GM11168 (cell line): Measurements from ENCODE around the gene KDM1A.

Source experiments
- in situ Hi-C: fragments of 300-500 bp; cut with MboI; formaldehyde crosslinking; loops from one replicate; pipeline ENCODE4 v1.12.0; 2022; ENCODE audit warnings: low sequenced_read_pairs; ENCODE audit not compliant: unreplicated experiment

The KDM1A gene

GRCh38 chr1:23062271-23062670 lies 43.0 kb downstream of the KDM1A start:
- in situ Hi-C loops, result no loop called here

- in situ Hi-C loops, result no loop called here
Measured at GRCh38 chr1:23065385-23065784, 46.1 kb downstream of the KDM1A start.

- in situ Hi-C loops, result no loop called here
Measured at GRCh38 chr1:23066075-23066474, 46.8 kb downstream of the KDM1A start.

GRCh38 chr1:23069149-23069548 lies 49.9 kb downstream of the KDM1A start:
- in situ Hi-C loops, result no loop called here

- in situ Hi-C loops, result loop anchor here (5.0 kb wide), 1 partner anchor 92 kb away; no protein-coding TSS in a partner anchor
Measured at GRCh38 chr1:23069675-23070074, 50.4 kb downstream of the KDM1A start.

GRCh38 chr1:23074012-23074411 lies 54.7 kb downstream of the KDM1A start:
- in situ Hi-C loops, result loop anchor here (5.0 kb wide), 1 partner anchor 97 kb away; no protein-coding TSS in a partner anchor

- in situ Hi-C loops, result no loop called here
Measured at GRCh38 chr1:23079025-23079424, 59.8 kb downstream of the KDM1A start.

GRCh38 chr1:23080885-23081284 lies 61.6 kb downstream of the KDM1A start:
- in situ Hi-C loops, result no loop called here

GRCh38 chr1:23081376-23081775 lies 62.1 kb downstream of the KDM1A start:
- in situ Hi-C loops, result no loop called here

GRCh38 chr1:23083714-23084480 lies 64.6 kb downstream of the KDM1A start:
- in situ Hi-C loops, result no loop called here

- in situ Hi-C loops, result no loop called here
Measured at GRCh38 chr1:23084880-23085279, 65.6 kb downstream of the KDM1A start.

GRCh38 chr1:23085696-23086095 lies 66.4 kb downstream of the KDM1A start:
- in situ Hi-C loops, result no loop called here

- in situ Hi-C loops, result no loop called here
Measured at GRCh38 chr1:23088027-23088426, 68.8 kb downstream of the KDM1A start.

- in situ Hi-C loops, result no loop called here
Measured at GRCh38 chr1:23090056-23090455, 70.8 kb downstream of the KDM1A start.

GRCh38 chr1:23091545-23091944 lies 72.3 kb downstream of the KDM1A start:
- in situ Hi-C loops, result no loop called here

GRCh38 chr1:23092447-23092846 lies 73.2 kb downstream of the KDM1A start:
- in situ Hi-C loops, result no loop called here

- in situ Hi-C loops, result no loop called here
Measured at GRCh38 chr1:23097316-23097715, 78.0 kb downstream of the KDM1A start.

- in situ Hi-C loops, result no loop called here
Measured at GRCh38 chr1:23098463-23099170, 79.3 kb downstream of the KDM1A start.

GRCh38 chr1:23099171-23099536 lies 79.9 kb downstream of the KDM1A start:
- in situ Hi-C loops, result no loop called here

GRCh38 chr1:23100074-23100748 lies 80.9 kb downstream of the KDM1A start:
- in situ Hi-C loops, result loop anchor here (5.0 kb wide), 1 partner anchor 87 kb away; no protein-coding TSS in a partner anchor
